Measurements from ENCODE around the gene TNFRSF8.
"Not testable (repeated sequence)": the region's sequence is repeated elsewhere in the genome, so short reads cannot be mapped to it uniquely, and the experiment has no call there.

Gene TNFRSF8

GRCh38 chr1:12083766-12084165 lies 20.7 kb downstream of the TNFRSF8 start:
- in situ Hi-C loops (cut with MboI; ENCODE audit: low sequenced_read_pairs) = no loop called here

GRCh38 chr1:12085643-12086260 lies 22.6 kb downstream of the TNFRSF8 start:
- in situ Hi-C loops (cut with MboI; ENCODE audit: low sequenced_read_pairs) = no loop called here

- in situ Hi-C loops (cut with MboI; ENCODE audit: low sequenced_read_pairs) = no loop called here
Measured at GRCh38 chr1:12087797-12088314, 24.8 kb downstream of the TNFRSF8 start.

GRCh38 chr1:12088607-12089006 lies 25.5 kb downstream of the TNFRSF8 start:
- in situ Hi-C loops (cut with MboI; ENCODE audit: low sequenced_read_pairs) = no loop called here

GRCh38 chr1:12090326-12090725 lies 27.2 kb downstream of the TNFRSF8 start:
- in situ Hi-C loops (cut with MboI; ENCODE audit: low sequenced_read_pairs) = no loop called here

GRCh38 chr1:12091191-12091590 lies 28.1 kb downstream of the TNFRSF8 start:
- in situ Hi-C loops (cut with MboI; ENCODE audit: low sequenced_read_pairs) = no loop called here

- in situ Hi-C loops (cut with MboI; ENCODE audit: low sequenced_read_pairs) = no loop called here
Measured at GRCh38 chr1:12094180-12094579, 31.1 kb downstream of the TNFRSF8 start.

- in situ Hi-C loops (cut with MboI; ENCODE audit: low sequenced_read_pairs) = no loop called here
Measured at GRCh38 chr1:12095452-12096263, 32.6 kb downstream of the TNFRSF8 start.

- in situ Hi-C loops (cut with MboI; ENCODE audit: low sequenced_read_pairs) = no loop called here
Measured at GRCh38 chr1:12096615-12097014, 33.5 kb downstream of the TNFRSF8 start.

- in situ Hi-C loops (cut with MboI; ENCODE audit: low sequenced_read_pairs) = no loop called here
Measured at GRCh38 chr1:12097321-12097720, 34.2 kb downstream of the TNFRSF8 start.

GRCh38 chr1:12098786-12099185 lies 35.7 kb downstream of the TNFRSF8 start:
- in situ Hi-C loops (cut with MboI; ENCODE audit: low sequenced_read_pairs) = no loop called here

GRCh38 chr1:12099610-12100009 lies 36.5 kb downstream of the TNFRSF8 start:
- in situ Hi-C loops (cut with MboI; ENCODE audit: low sequenced_read_pairs) = no loop called here

- in situ Hi-C loops (cut with MboI; ENCODE audit: low sequenced_read_pairs) = no loop called here
Measured at GRCh38 chr1:12100071-12100470, 37.0 kb downstream of the TNFRSF8 start.

GRCh38 chr1:12101120-12101519 lies 38.0 kb downstream of the TNFRSF8 start:
- in situ Hi-C loops (cut with MboI; ENCODE audit: low sequenced_read_pairs) = not testable (repeated sequence)

GRCh38 chr1:12102066-12102465 lies 39.0 kb downstream of the TNFRSF8 start:
- in situ Hi-C loops (cut with MboI; ENCODE audit: low sequenced_read_pairs) = no loop called here

- in situ Hi-C loops (cut with MboI; ENCODE audit: low sequenced_read_pairs) = no loop called here
Measured at GRCh38 chr1:12104417-12104816, 41.3 kb downstream of the TNFRSF8 start.

- in situ Hi-C loops (cut with MboI; ENCODE audit: low sequenced_read_pairs) = no loop called here
Measured at GRCh38 chr1:12106153-12106552, 43.0 kb downstream of the TNFRSF8 start.

- in situ Hi-C loops (cut with MboI; ENCODE audit: low sequenced_read_pairs) = not testable (repeated sequence)
Measured at GRCh38 chr1:12106861-12107260, 43.8 kb downstream of the TNFRSF8 start.

GRCh38 chr1:12107718-12108117 lies 44.6 kb downstream of the TNFRSF8 start:
- in situ Hi-C loops (cut with MboI; ENCODE audit: low sequenced_read_pairs) = no loop called here

- in situ Hi-C loops (cut with MboI; ENCODE audit: low sequenced_read_pairs) = no loop called here
Measured at GRCh38 chr1:12109901-12110300, 46.8 kb downstream of the TNFRSF8 start.

- in situ Hi-C loops (cut with MboI; ENCODE audit: low sequenced_read_pairs) = no loop called here
Measured at GRCh38 chr1:12111741-12112140, 48.6 kb downstream of the TNFRSF8 start.

- in situ Hi-C loops (cut with MboI; ENCODE audit: low sequenced_read_pairs) = no loop called here
Measured at GRCh38 chr1:12112711-12113161, 49.6 kb downstream of the TNFRSF8 start.
